K562 (cell line): Measurements from ENCODE around the gene DPH2. TPM values are rescaled to one million over a fixed set of nuclear protein-coding genes. Genes with fewer than 3 reads are reported as not detected.
A peak's percentile ranks its signal among the peaks of the same experiment; 100 is the strongest.

Experiments
- ARHGAP35 ChIP-seq: fragments of 450-650 bp; IDR thresholded peaks from 2 replicates; pipeline ENCODE4 v1.6.1; 2018; ENCODE audit not compliant: partially characterized antibody
- BCLAF1 ChIP-seq, 2 experiments: fragments of 450-650 bp in 1 of 2; IDR thresholded peaks; 2 replicates each; pipeline ENCODE4 v1.6.1; 2011 to 2017; ENCODE audit warnings: low read depth in 2 of 2, antibody characterized with exemption in 1 of 2, borderline replicate concordance in 1 of 2, low read length in 1 of 2, mild to moderate bottlenecking in 1 of 2, mixed read lengths in 1 of 2; ENCODE audit not compliant: control insufficient read depth in 1 of 2
- BRF1 ChIP-seq: IDR thresholded peaks from 3 replicates; pipeline ENCODE4 v1.6.1; 2011; ENCODE audit warnings: borderline replicate concordance, mild to moderate bottlenecking; ENCODE audit not compliant: insufficient read length; ENCODE audit errors: extremely low read depth
- FOXM1 ChIP-seq, 2 experiments: fragments of 450-650 bp in 1 of 2; sonication (generic) in 1 of 2; formaldehyde crosslinking in 1 of 2; IDR thresholded peaks; 2 replicates each; pipeline versions ENCODE4 v1.6.1 to v1.9.0; 2017 to 2022; ENCODE audit warnings: low read depth in 2 of 2, mild to moderate bottlenecking in 2 of 2, missing genetic modification reagents in 1 of 2, moderate library complexity in 1 of 2
- IFI16 ChIP-seq: fragments of 250-450 bp; sonication (Bioruptor Pico); IDR thresholded peaks from 2 replicates; pipeline ENCODE4 v2.1.2; 2022; ENCODE audit warnings: mild to moderate bottlenecking, inconsistent platforms
- JUN ChIP-seq, 2 experiments: sonication (generic) in 1 of 2; formaldehyde crosslinking in 1 of 2; IDR thresholded peaks; 2 replicates each; pipeline versions ENCODE4 v1.6.1 to v1.8.0; 2012 to 2022; ENCODE audit warnings: borderline replicate concordance in 2 of 2, mild to moderate bottlenecking in 2 of 2, improper control_type of control experiment in 1 of 2, low read depth in 1 of 2, low read length in 1 of 2, missing genetic modification reagents in 1 of 2
- MAZ ChIP-seq, 2 experiments: fragments of 450-650 bp in 1 of 2; sonication (generic) in 1 of 2; formaldehyde crosslinking; IDR thresholded peaks in 1 of 2; conservative IDR thresholded peaks in 1 of 2; 2 replicates each; pipeline versions ENCODE4 v1.4.0 to v1.5.0; 2020; ENCODE audit warnings: mild to moderate bottlenecking in 1 of 2, missing genetic modification reagents in 1 of 2
- PCBP2 ChIP-seq: fragments of 200-400 bp; formaldehyde crosslinking; IDR thresholded peaks from 2 replicates; pipeline ENCODE4 v1.6.1; 2018; ENCODE audit warnings: low read length, low read depth, mild to moderate bottlenecking, moderate library complexity; ENCODE audit not compliant: poor library complexity, severe bottlenecking
- SMC3 ChIP-seq: conservative IDR thresholded peaks from 2 replicates; pipeline ENCODE4 v1.6.1; 2011; ENCODE audit warnings: low read depth, low read length, improper control_type of control experiment; ENCODE audit not compliant: insufficient read depth
- ZNF282 ChIP-seq: sonication (generic); formaldehyde crosslinking; IDR thresholded peaks from 2 replicates; pipeline ENCODE4 v1.8.1; 2023; ENCODE audit warnings: missing genetic modification reagents
- ZNF316 ChIP-seq: fragments of 450-650 bp; IDR thresholded peaks from 2 replicates; pipeline ENCODE4 v1.6.1; 2016
- ZNF318 ChIP-seq, 2 experiments: fragments of 450-650 bp; IDR thresholded peaks; 2 replicates each; pipeline ENCODE4 v1.6.1; 2016; ENCODE audit warnings: mild to moderate bottlenecking in 2 of 2, borderline replicate concordance in 1 of 2, low read depth in 1 of 2, moderate library complexity in 1 of 2
- polyA plus RNA-seq, 8 experiments: library from polyadenylated mRNA; depleted of rRNA in 4 of 8; stranded (reverse) in 5 of 8; unstranded in 3 of 8; fragments of >200 nt; fragmentation: Nextera tagmentation in 2 of 8; fragmentation: Illumina TruSeq in 1 of 8; extraction: Ambion mirVana in 2 of 8; extraction: Trizol in 1 of 8; gene quantifications; 2 replicates each; pipeline versions ENCODE4 v1.2.1 to v1.2.3, GENCODE V29; 2011 to 2014; ENCODE audit warnings: inconsistent platforms in 1 of 8, missing spikeins in 1 of 8
- total RNA-seq, 7 experiments: library from RNA; depleted of rRNA in 6 of 7; stranded (reverse); fragments of >200 nt in 6 of 7; fragmentation: Illumina TruSeq in 2 of 7; extraction: Trizol in 2 of 7; gene quantifications; 2 replicates each; pipeline versions ENCODE4 v1.2.1 to v1.2.3, GENCODE V29; 2011 to 2021; ENCODE audit warnings: low replicate concordance in 1 of 7

DPH2 gene
- total and polyA plus RNA-seq, 9 of the 15 experiments (the other 6 are each of a cell fraction or from before 2014, with no cell fraction given) = 17.9 to 94.1 (median 68.1) TPM

GRCh38 chr1:43946236-43947060 is 23.4 kb upstream of the DPH2 start, which contains the start of gene IPO13 (continued):
- TF ChIP-seq ZNF318 (IDR thresholded peaks at IDR 0.05; ENCODE audit: borderline replicate concordance in 1 of 2, low read depth in 1 of 2) (no peak), JUN (IDR thresholded peaks at IDR 0.05; ENCODE audit: borderline replicate concordance, low read depth, low read length) (peak; percentile 78), JUN (CRISPR knock-in tag; IDR thresholded peaks at IDR 0.05; ENCODE audit: borderline replicate concordance) (peak; percentile 97; the same call in 1 of the 2 replicates), ZNF316 (no peak), MAZ (CRISPR knock-in tag; conservative IDR thresholded peaks at IDR 0.05 in 1 of 2, IDR thresholded peaks at IDR 0.05 in 1 of 2) (peak; percentile 96; a peak in 3 of 4 replicates), BCLAF1 (IDR thresholded peaks at IDR 0.05; ENCODE audit: borderline replicate concordance in 1 of 2, control insufficient read depth in 1 of 2, low read depth in 2 of 2, low read length in 1 of 2) (no peak), BRF1 (no peak), PCBP2 (no peak), ZNF282 (CRISPR knock-in tag) (no peak), IFI16 (CRISPR knock-in tag) (no peak), FOXM1 (IDR thresholded peaks at IDR 0.05; ENCODE audit: low read depth) (no peak), FOXM1 (CRISPR knock-in tag; IDR thresholded peaks at IDR 0.05; ENCODE audit: low read depth) (peak; percentile 7; the same call in 1 of the 2 replicates), SMC3 (peak; percentile 61), ARHGAP35 (no peak)
